ENCODE results near the gene PTPRE.
"Not testable (repeated sequence)": the region's sequence is repeated elsewhere in the genome, so short reads cannot be mapped to it uniquely, and the experiment has no call there.

PTPRE gene

DNA sequence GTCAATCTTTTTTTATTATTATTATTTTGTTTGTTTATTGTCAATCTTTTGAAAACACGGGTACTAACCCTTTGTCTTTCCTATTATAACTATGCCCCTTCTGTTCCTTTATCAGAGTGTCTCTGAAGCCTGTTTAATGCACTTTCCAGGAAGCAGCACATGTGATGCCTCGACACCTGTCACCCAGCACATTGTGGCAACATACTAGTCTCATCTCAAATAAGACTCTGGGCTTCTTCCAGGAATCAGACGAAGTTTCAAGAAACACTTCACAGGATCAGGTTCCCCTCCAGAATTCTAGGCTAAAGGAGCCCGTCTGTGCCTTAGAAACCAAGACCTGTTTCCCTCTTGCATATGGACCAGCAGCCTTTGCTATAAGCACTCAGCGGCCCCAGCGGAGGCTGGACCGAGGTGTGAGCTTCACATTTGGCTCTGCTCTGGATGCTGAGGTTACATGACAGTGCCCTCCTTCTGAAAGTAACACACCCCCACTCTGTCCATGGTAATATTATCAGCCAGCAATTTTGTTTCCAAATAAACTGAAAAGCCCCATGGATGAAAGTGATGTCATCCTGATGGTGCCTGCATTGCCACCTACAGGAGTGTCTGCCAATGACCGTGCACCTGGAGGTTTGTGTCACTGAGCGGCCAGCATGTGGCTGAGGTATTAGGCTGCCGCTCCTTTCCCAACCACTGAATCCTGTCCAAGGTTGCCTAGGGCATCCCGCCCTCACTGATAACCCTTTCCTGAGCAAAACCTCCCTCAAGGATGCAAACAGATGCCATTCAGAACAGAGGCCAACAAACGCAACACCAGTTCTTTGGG is 181.2 kb downstream of the PTPRE start:
- Histone ChIP-seq H3K9me3 (ENCODE audit: insufficient read depth, low read depth, low read length) (no peaks in the 10 kb centered on the region), H3K9ac (ENCODE audit: low read depth, low read length) (no peak overlapping the region), H3K4me1 (ENCODE audit: insufficient read depth, low read length) (peaks cover 33% of the 10 kb centered on the region), H3K36me3 (ENCODE audit: insufficient read depth, low read length) (no peaks in the 10 kb centered on the region), H3K27ac (ENCODE audit: low read depth, low read length) (no peak overlapping the region), H3K27me3 (ENCODE audit: insufficient read depth, low read length) (no peaks in the 10 kb centered on the region), H3K4me3 (ENCODE audit: low read length) (no peak overlapping the region)
- 83% methylated on average over 12 of the region's 12 CpGs for WGBS

DNA sequence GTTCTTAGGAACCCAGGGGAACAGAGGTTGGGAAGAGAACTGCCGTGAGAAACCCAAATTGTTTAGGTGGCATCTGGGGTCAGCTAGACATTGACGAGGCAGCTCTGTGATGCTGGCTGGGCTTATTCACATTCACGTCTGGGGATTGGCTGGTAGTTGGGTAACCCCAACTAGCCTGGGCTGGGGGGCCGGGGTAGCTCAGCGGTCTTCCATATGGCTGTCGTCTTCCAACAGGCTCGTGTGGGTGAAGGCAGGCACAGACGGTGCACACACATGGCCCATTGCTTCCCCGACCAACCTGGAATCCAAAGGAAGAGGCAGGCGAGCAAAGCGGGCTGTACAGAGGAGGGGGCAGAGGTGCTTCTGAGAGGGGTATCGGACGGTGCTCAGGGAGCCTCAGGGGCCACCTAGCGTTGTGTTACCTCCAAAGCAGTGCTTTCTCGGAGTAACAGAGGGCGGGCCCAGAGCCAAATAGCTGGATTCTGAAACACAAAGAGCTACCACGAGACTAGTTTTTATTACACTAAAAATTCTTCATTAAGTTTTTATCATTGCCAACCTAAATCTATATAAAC is 184.8 kb downstream of the PTPRE start:
- H3K36me3 ChIP-seq (ENCODE audit: insufficient read depth, low read length) = 0 out of 2 replicates have a peak, but pooled peaks cover 3% of the 10 kb centered on the region
- no peaks in the 10 kb centered on the region for H3K9me3 ChIP-seq (ENCODE audit: insufficient read depth, low read depth, low read length)
- H3K4me3 ChIP-seq (ENCODE audit: low read length) = no peak overlapping the region
- H3K4me1 ChIP-seq (ENCODE audit: insufficient read depth, low read length) = peaks cover 7% of the 10 kb centered on the region; the same call in 1 of the 2 replicates
- 76% methylated on average over 17 of the region's 17 CpGs for WGBS
- no peak overlapping the region for H3K9ac ChIP-seq (ENCODE audit: low read depth, low read length)
- H3K27ac ChIP-seq (ENCODE audit: low read depth, low read length) = no peak overlapping the region
- no peaks in the 10 kb centered on the region for H3K27me3 ChIP-seq (ENCODE audit: insufficient read depth, low read length)

DNA sequence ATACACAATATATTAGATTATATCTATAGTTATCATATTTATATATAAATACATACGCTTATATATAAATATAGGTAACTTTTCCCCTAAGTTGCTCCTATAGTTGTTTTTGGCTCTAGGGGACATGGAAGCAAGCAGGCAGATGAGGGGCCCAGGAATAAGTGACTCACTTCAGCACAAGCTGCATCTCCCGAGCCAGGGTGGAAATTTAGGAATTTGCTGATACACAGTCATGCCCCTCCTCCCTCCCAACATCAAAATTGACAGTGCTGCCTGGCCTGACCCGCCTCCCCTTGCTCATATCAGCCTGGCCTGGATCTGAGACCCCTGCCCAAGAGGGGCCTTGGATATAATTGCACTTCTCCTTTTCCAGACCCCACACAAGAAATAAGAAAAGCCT is 185.6 kb downstream of the PTPRE start:
- H3K9me3 ChIP-seq (ENCODE audit: insufficient read depth, low read depth, low read length) = no peaks in the 10 kb centered on the region
- no peak overlapping the region for H3K4me3 ChIP-seq (ENCODE audit: low read length)
- no peak overlapping the region for H3K27ac ChIP-seq (ENCODE audit: low read depth, low read length)
- H3K4me1 ChIP-seq (ENCODE audit: insufficient read depth, low read length) = no peaks in the 10 kb centered on the region
- H3K36me3 ChIP-seq (ENCODE audit: insufficient read depth, low read length) = peaks cover 11% of the 10 kb centered on the region
- no peaks in the 10 kb centered on the region for H3K27me3 ChIP-seq (ENCODE audit: insufficient read depth, low read length)
- no peak overlapping the region for H3K9ac ChIP-seq (ENCODE audit: low read depth, low read length)
- 84% methylated on average over 2 of the region's 3 CpGs for WGBS

DNA sequence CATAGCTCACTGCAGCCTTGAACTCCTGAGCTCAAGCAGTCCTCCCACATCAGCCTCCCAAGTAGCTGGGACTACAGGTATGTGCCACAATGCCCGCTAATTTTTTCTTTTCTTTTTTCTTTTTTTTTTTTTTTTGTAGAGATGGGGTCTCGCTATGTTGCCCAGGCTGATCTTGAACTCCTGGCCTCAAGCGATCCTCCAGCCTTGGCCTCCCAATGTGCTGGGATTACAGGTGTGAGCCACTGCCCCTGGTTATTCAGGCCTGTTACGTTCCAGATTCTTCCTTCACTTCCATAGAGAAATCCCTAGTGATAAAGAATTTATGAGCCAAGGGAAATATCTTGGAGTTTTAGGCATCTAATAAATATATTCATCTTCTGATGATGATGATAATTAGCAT is 187.7 kb downstream of the PTPRE start:
- WGBS = 100% methylated on average over 2 of the region's 4 CpGs
- H3K27me3 ChIP-seq (ENCODE audit: insufficient read depth, low read length); H3K9me3 ChIP-seq (ENCODE audit: insufficient read depth, low read depth, low read length); H3K27ac ChIP-seq (ENCODE audit: low read depth, low read length); H3K4me3 ChIP-seq (ENCODE audit: low read length); H3K4me1 ChIP-seq (ENCODE audit: insufficient read depth, low read length); H3K9ac ChIP-seq (ENCODE audit: low read depth, low read length): not testable (repeated sequence)
- H3K36me3 ChIP-seq (ENCODE audit: insufficient read depth, low read length) = peaks cover 32% of the 10 kb centered on the region

DNA sequence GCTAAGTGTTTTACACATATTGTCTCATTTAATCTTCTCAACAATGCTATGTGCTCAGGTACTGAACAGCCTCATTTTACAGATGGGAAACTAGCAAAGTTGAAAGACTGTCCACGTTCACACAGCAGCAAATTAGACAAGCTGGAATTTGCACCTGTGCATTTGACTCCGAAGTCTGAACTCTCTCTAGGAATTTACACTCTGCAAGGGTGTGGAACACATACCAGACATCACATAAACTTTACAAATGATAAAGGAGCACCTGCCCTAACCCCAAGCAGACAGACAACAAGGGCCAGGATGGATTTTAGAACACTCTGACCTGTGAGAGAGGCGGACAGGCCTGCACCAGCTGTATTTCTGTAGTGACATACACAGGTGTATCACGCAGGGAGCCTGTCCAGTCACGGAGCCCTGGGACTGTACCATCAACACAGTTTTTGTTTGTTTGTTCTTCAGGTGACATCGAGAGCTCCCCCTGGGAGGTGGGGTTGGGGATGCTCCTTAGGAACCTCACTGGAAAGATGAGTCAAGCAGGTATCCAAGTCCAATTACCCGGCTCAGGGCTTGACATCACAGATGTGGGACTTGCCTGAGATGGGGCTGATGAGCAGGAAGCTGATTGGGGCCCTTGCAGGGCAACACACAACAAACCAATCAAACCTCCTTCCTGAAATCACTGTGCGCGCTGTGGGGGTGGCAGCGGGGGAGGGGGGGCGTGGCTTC is 188.3 kb downstream of the PTPRE start:
- no peaks in the 10 kb centered on the region for H3K4me1 ChIP-seq (ENCODE audit: insufficient read depth, low read length)
- no peaks in the 10 kb centered on the region for H3K27me3 ChIP-seq (ENCODE audit: insufficient read depth, low read length)
- H3K27ac ChIP-seq (ENCODE audit: low read depth, low read length) = no peak overlapping the region
- H3K9me3 ChIP-seq (ENCODE audit: insufficient read depth, low read depth, low read length) = no peaks in the 10 kb centered on the region
- H3K9ac ChIP-seq (ENCODE audit: low read depth, low read length) = no peak overlapping the region
- no peak overlapping the region for H3K4me3 ChIP-seq (ENCODE audit: low read length)
- 96% methylated on average over 11 of the region's 11 CpGs for WGBS
- H3K36me3 ChIP-seq (ENCODE audit: insufficient read depth, low read length) = peaks cover 38% of the 10 kb centered on the region

DNA sequence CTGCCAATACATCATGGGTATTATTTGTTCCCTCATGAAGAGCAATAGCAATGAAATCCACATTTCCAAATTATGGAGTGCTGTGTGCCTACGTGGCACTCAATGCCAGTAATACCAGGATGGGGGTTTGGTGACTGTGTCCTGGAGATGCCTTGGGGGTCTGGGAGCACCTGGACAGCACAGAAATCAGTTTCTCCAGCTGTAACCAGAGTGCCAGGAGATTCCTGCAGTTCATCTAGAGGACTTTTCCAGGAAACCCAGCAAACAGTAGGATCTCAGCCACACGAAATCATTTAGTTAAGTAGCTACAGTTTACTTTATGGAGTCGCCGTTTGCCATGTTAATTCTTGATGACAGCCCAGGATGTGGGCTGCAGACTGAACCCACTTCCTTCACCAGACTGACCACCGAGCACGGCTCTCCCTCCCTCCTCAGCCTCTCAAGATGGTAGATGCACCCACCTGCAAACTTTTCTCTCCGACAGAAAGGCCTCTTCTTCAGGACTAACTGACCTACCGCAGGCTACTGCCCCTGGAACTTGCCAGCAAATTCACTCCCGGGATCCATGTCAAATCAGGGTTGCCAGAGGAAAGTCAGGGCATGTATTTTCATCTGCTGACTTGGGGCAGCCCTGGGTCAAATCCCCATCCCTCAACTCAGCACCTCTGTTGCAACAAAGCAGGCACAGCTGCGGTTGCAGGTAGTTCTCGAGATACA is 189.0 kb downstream of the PTPRE start:
- H3K9ac ChIP-seq (ENCODE audit: low read depth, low read length) = no peak overlapping the region
- H3K27ac ChIP-seq (ENCODE audit: low read depth, low read length) = no peak overlapping the region
- no peaks in the 10 kb centered on the region for H3K27me3 ChIP-seq (ENCODE audit: insufficient read depth, low read length)
- peaks cover 45% of the 10 kb centered on the region for H3K36me3 ChIP-seq (ENCODE audit: insufficient read depth, low read length)
- H3K9me3 ChIP-seq (ENCODE audit: insufficient read depth, low read depth, low read length) = no peaks in the 10 kb centered on the region
- 94% methylated on average over 11 of the region's 11 CpGs for WGBS
- no peaks in the 10 kb centered on the region for H3K4me1 ChIP-seq (ENCODE audit: insufficient read depth, low read length)
- no peak overlapping the region for H3K4me3 ChIP-seq (ENCODE audit: low read length)

DNA sequence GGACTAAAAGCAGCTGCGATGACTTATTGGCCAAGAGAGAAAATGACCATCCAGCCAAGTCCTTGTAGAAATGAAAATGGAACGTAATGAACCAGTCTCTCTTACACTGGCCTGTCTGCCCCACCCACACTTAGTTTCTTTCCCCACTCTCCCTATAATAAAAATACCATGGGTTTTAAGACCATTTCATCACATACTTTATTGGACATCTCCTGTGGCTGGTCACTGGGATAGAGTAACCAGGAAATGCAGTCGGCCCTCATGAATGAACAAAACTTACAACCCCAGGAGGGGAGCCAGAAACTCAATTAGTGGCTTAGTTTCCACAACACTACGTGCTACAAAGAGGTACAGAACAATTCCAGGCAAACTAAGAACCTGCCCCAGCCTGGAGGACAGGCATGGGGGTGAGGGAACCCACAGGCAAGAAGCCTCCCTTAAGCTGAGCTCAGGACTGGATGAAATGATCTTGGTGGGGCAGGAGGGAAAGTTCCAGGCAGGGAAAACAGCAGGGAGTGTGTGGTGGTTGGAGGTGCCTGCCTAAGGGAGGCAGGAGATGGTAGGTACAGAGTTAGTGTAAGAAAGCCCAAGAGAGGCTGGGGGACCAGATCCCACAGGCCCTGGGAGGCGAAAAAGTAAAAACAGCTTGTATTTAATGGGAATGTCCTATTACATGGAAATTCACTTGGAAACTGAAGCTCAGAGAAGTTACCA is 189.7 kb downstream of the PTPRE start:
- 95% methylated on average over 5 of the region's 5 CpGs for WGBS
- H3K4me3 ChIP-seq (ENCODE audit: low read length) = no peak overlapping the region
- H3K27me3 ChIP-seq (ENCODE audit: insufficient read depth, low read length) = no peaks in the 10 kb centered on the region
- no peak overlapping the region for H3K9ac ChIP-seq (ENCODE audit: low read depth, low read length)
- H3K27ac ChIP-seq (ENCODE audit: low read depth, low read length) = no peak overlapping the region
- H3K36me3 ChIP-seq (ENCODE audit: insufficient read depth, low read length) = peaks cover 53% of the 10 kb centered on the region
- H3K9me3 ChIP-seq (ENCODE audit: insufficient read depth, low read depth, low read length) = no peaks in the 10 kb centered on the region
- H3K4me1 ChIP-seq (ENCODE audit: insufficient read depth, low read length) = no peaks in the 10 kb centered on the region

DNA sequence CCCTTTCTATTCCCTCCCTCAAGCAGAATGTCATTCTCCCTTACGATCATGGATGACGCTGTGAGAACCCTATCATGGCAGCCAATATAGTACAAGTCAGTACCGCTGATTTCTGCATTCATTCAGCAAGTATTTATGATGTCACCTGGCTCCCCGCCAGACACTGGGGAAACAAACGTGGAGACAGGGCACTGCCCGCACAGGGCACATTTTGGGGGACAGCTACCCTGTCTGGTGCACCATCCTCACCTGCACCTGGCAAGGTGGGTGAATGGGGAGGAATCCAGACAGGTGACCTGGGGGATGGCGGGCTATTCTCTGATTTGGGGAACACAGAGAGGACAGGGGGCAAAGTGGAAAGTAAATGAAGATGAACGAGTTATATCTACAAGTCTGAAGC is 190.9 kb downstream of the PTPRE start:
- no peak overlapping the region for H3K4me3 ChIP-seq (ENCODE audit: low read length)
- no peaks in the 10 kb centered on the region for H3K4me1 ChIP-seq (ENCODE audit: insufficient read depth, low read length)
- no peaks in the 10 kb centered on the region for H3K27me3 ChIP-seq (ENCODE audit: insufficient read depth, low read length)
- no peak overlapping the region for H3K27ac ChIP-seq (ENCODE audit: low read depth, low read length)
- no peak overlapping the region for H3K9ac ChIP-seq (ENCODE audit: low read depth, low read length)
- no peaks in the 10 kb centered on the region for H3K9me3 ChIP-seq (ENCODE audit: insufficient read depth, low read depth, low read length)
- H3K36me3 ChIP-seq (ENCODE audit: insufficient read depth, low read length) = peaks cover 64% of the 10 kb centered on the region
- WGBS = 94% methylated on average over 8 of the region's 8 CpGs

DNA sequence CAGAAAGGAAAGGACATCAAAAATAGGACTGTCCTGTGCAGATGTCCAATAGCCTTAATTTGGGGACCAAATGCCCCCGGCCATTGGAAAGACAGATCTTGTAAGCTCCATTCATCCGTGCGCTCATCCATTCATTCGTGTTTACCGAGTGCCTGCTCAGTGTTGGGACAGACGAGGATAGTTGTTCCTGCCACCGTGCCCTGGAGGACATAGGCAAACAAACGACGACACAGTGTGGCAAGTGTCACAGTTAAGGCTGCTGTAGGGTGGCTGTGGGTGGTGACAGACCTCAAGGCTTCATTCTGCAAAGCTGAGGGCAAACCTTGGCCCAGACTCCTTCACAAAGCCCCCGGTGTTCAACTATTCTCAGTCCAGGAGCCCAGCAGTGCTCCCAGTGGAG is 191.7 kb downstream of the PTPRE start:
- 96% methylated on average over 10 of the region's 10 CpGs for WGBS
- no peak overlapping the region for H3K27ac ChIP-seq (ENCODE audit: low read depth, low read length)

DNA sequence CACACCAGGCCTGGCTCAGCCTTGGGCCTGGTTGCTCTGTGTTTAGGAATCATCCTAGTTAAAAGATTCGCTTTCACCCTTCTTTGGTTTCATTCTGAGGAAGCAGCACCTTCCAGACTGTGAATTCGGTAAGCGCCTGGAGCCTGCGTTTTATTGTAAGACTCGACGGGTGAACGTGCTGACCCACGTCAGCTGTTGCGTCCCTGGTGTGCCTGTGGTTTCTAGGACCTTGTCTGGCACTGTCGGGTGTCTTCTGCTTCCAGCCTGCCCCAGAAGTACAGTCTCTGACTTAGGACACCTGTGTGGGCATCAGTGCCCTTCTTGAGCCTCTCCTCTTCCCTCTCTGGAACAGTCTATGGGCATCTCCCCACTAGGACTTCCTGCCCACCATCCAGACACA is 193.0 kb downstream of the PTPRE start:
- 96% methylated on average over 10 of the region's 10 CpGs for WGBS
- no peak overlapping the region for H3K27ac ChIP-seq (ENCODE audit: low read depth, low read length)
- H3K9ac ChIP-seq (ENCODE audit: low read depth, low read length) = no peak overlapping the region

More for the DNA sequence above, 191.7 kb downstream of the PTPRE start:
- no peak overlapping the region for H3K4me3 ChIP-seq (ENCODE audit: low read length)
- no peaks in the 10 kb centered on the region for H3K4me1 ChIP-seq (ENCODE audit: insufficient read depth, low read length)
- H3K36me3 ChIP-seq (ENCODE audit: insufficient read depth, low read length) = peaks cover 72% of the 10 kb centered on the region
- no peak overlapping the region for H3K9ac ChIP-seq (ENCODE audit: low read depth, low read length)
- no peaks in the 10 kb centered on the region for H3K27me3 ChIP-seq (ENCODE audit: insufficient read depth, low read length)
- no peaks in the 10 kb centered on the region for H3K9me3 ChIP-seq (ENCODE audit: insufficient read depth, low read depth, low read length)

More for the DNA sequence above, 193.0 kb downstream of the PTPRE start:
- Histone ChIP-seq H3K4me3 (ENCODE audit: low read length) (no peak overlapping the region), H3K36me3 (ENCODE audit: insufficient read depth, low read length) (peaks cover 85% of the 10 kb centered on the region), H3K9me3 (ENCODE audit: insufficient read depth, low read depth, low read length) (no peaks in the 10 kb centered on the region), H3K4me1 (ENCODE audit: insufficient read depth, low read length) (no peaks in the 10 kb centered on the region), H3K27me3 (ENCODE audit: insufficient read depth, low read length) (no peaks in the 10 kb centered on the region)
